EH (cell line): ENCODE measurements around the gene ADGRL3.

Source experiments
- DNase-seq: peaks from one replicate; pipeline ENCODE4 v3.0.0-alpha.2; 2015; ENCODE audit warnings: low read depth

The ADGRL3 gene

DNA sequence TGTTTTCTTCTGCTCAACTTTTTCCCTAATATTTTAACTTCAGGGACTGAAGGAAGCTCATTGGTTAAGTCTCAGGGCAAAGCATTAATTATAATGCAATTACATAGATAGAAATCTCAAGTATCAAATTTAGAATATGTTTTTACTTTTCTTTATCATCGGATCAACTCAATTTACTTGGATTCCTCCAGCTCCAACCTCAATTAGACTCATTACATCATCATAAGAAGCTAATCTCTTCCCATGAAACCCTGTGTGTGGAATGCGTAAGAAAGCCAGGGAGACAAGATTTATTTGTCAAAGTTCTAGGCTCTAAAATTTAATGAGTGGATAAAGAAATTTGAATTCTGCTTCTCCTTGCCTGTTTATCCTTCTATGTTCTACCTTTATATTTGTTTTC, 918.4 kb downstream of the ADGRL3 start:
- DNase-seq, result no peak

DNA sequence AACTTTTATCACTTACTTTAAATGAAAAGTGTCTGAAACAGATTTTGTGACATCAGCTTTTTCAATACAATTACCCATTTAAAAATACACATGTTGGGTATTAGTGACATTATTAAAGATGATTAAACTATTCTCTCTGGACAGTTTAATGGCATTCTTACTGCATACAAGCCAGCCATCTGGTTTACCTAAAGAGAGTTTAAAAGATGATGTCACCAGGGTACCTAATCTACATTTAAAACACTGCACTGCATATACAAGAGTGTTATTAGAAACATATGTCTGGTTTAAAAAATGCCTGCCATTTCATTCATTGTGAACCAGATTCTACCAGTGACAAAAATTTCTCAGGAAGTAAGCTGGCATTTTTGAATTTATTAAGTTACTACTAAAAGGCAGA, 919.1 kb downstream of the ADGRL3 start:
- DNase-seq, result no peak

DNA sequence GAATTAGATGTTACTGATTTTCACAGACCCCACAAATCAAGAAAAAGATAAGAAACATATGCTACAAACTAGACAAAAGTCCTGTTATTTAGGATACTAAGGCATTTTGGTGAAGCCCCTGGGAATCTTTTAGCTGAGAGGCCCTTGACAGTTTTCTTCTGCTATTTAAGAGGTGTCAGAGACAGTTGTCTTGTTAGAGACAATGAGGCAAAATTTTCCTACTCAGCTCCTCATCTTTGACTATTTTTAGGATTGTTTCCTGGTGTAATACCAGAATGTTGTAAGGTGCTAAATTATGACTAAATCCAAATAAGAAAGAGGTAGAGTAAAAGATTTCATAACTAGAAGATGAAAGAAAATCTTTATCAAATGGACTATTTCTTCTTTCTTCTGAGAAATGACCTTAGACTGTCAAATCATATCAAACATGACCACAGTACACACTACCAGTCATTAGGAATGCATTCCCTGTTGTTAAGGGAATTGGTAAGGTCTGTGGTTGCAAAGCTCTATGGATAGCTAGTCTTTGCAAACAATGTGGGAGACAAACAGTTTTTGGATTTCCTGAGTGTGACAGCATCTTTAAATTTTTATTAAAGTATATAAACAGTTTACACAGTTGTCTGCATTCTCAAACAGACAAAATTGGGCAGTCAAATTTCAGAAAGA, 926.1 kb downstream of the ADGRL3 start:
- DNase-seq, result no peak
